Measurements from ENCODE around the gene TENT5A.
A peak's percentile ranks its signal among the peaks of the same experiment; 100 is the strongest.
"Not testable (repeated sequence)": the region's sequence is repeated elsewhere in the genome, so short reads cannot be mapped to it uniquely, and the experiment has no call there.

Gene TENT5A

DNA sequence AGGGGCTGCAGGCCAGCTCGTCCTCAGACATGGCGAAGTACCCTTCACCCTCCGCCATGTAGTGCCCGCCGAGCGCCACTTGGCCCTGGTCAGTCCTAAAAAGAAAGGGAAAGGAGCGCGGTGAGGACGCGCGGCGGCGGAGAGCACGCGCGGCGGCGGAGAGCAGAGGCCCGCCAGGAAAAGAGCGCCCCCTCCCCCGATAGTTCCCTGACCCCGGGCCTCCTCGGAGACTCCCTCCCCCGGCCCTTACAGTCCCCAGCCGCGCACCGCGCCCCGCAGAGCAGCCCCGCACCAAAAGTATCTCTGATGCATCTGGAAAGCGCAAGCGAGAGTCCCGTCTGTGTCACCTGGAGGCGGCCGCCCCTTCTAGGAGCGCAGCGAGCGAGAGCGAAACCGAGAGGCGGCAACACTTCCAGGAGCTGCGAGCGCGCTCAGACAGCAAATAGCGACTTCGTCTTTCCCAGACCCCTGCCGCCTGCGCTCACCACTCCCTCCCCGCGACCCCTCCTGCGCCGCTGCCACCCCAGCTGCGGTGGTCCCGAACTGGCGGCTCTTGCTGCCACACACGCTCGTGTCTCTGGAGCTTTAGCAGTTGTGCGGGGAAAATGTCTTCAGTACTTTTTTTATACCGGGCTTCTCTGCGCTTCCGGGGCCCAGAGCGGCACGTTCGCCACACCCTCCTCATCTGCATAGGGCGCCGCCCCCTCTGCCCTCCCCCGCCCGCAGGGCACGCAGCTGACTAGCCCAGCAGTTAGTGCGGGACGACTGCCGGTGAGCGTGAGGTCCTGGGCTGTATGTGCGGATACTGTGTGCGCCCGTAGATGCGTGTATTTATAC, at the start of gene TENT5A:
Gene TENT5A, minus strand, starts transcription at position 598 of the 837 bp plus-strand sequence. Its CDS starts 540 bp downstream, at position 58.
- DNase-seq (ENCODE audit: low read depth) = peak; percentile 50

GRCh38 chr6:81801489-81801888, 49.0 kb upstream of the TENT5A start:
- no peak for DNase-seq (ENCODE audit: low read depth)

DNA sequence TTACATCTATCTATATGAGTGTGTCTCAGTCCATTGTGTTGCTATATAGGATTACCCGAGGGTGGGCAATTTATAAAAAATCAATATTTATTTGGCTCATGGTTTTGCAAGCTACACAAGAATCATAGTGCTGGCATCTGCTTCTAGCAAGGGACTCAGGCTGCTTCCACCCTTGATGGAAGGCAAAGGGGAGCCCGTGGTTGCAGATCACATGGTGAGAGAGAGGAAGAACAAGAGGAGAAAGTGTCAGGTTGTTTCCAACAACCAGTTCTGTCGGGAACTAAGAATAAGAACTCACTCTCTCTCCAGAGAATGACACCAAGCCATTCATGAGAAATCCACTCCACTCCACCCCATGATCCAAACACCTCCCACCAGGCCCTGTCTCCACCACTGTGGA, 48.2 kb upstream of the TENT5A start:
- no peak for DNase-seq (ENCODE audit: low read depth)

DNA sequence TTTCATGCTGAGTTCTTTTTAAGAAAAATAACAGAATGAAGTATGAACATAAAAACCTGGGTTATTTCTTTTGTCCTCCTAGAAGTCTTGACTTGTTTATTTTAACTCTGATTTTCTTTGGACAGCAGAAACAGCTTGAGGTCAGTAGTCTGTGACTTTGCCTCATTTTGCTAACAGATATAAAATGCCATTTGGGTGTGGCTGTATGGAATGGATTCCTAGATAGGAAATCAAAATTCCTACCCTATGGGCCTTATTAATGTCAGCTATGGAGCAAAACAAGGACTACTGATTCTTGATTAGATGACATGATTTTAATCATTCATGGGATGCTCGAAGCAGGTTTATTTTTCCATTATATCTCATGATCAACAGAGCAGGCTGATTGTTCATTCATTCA, 46.8 kb upstream of the TENT5A start:
- no peak for DNase-seq (ENCODE audit: low read depth)

DNA sequence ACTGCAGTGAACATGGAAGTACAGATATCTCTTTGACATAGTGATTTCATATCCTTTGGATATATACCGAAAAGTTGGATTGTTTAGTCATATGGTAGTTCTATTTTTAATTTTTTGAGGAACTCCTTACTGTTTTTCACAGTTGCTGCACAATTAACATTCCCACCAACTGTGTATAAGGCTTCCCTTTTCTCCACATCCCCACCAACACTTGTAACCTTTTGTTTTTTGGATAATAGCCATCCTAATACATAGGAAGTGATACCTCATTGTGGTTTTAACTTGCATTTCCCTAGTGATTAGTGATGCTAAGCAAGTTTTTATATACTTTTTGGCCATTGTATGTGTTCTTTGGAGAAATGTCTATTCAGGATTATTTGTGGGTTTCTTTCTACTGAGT, 45.1 kb upstream of the TENT5A start:
- no peak for DNase-seq (ENCODE audit: low read depth)

DNA sequence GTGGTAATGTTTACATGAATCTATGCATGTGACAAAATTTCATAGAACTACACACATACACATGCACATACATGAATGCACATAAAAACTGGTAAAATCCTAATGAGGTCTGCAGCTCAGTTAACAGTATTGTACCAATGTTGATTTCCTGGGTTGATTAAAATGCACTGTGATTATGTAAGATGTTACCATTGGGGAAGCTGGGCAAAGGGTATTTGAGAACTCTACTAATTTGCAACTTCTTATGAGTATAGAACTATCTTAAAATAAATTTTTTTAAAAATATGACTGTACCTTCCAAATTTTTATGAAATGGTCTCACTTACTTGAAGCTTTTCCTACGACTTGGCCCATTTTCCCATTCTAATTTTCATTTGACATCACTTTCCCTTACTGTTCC, 43.4 kb upstream of the TENT5A start:
- DNase-seq (ENCODE audit: low read depth) = no peak

DNA sequence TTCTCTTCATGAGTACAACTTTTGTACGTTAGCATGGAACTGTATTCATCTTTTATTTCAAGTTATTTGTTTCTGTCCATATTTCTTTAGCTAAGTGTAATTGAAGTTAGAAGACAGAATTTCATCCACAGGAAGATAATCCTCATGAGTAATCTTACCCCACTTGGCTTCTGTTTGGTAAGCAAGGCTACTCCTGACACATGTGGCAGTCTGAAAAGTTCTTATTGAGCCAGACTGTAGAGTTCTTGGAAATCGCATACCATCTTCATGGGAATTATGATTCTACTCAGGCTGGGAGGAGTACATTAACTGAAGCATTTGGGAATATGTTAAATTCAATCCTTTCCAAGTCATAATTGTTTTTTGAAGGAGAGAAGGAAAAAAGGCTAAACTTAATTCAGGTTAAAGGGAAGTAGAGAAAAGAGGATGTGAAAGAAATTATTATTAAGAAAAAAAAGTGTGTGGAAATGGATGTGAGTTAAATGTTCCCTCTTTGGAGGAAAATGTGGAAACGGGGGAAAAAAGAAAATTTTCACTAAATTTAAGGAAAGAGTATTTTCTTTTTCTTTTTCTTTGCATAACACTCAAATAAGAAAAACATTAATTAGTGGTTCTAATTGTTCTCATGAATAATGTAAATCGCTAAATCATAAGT, 41.5 kb upstream of the TENT5A start:
- no peak for DNase-seq (ENCODE audit: low read depth)

DNA sequence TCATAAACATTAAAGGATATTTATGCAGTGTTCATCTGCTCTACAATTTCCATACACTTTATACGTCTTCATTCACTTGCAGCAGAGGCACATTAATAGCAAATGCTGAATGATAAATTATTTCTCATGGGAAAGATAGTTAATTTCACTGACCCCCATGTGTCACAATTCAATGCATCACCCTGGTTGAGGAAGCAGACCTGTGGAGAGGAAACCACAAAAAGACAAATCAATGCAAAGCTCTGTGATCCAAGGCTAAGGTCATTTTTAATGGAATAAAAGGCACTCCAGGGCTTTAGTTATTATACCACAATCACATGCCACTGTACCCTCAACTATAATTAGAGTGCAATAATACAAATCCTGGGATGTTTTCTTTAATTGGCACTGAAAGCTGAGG, 40.3 kb upstream of the TENT5A start:
- DNase-seq (ENCODE audit: low read depth) = no peak

DNA sequence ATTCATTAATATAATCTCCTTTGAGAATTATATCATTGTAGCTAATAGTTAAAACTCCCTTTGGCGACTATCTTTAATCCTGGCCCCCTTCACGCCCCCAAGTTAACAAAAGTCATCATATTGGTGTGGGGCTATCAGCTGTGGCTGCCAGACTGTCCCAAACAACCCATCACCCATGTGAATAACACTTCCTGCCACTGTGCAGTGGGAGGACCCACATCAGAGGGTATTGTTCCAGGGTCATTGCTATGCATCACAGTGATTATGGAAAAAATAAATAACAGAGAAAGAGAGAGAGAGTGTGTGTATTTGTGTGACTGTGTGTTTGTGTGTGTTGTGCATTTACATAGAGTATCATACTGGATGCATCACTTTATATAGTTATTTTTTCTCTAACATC, 39.3 kb upstream of the TENT5A start:
- DNase-seq (ENCODE audit: low read depth) = no peak

- no peak for DNase-seq (ENCODE audit: low read depth)
These were observed 37.6 kb upstream of the TENT5A start for GRCh38 chr6:81790034-81790433.

DNA sequence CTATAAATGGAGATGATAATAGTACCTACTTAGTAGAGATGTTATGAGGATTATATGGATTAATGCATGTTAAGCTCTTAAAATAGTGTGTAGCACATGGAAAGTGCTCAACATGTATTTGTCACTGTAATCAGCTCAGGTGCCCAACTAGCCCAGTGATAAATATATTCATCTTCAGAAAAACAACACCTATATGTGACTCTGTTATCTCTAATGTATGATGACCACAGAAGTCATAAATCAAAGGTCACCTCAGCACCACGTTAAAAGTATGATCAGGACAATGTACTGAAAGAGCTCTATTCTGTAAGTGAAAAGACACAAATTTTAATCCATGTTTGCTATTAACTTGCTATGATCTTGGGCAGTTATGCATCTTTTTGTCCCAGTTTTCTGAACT, 36.8 kb upstream of the TENT5A start:
- DNase-seq (ENCODE audit: low read depth) = no peak

- no peak for DNase-seq (ENCODE audit: low read depth)
These were observed 36.3 kb upstream of the TENT5A start for GRCh38 chr6:81788748-81789147.

DNA sequence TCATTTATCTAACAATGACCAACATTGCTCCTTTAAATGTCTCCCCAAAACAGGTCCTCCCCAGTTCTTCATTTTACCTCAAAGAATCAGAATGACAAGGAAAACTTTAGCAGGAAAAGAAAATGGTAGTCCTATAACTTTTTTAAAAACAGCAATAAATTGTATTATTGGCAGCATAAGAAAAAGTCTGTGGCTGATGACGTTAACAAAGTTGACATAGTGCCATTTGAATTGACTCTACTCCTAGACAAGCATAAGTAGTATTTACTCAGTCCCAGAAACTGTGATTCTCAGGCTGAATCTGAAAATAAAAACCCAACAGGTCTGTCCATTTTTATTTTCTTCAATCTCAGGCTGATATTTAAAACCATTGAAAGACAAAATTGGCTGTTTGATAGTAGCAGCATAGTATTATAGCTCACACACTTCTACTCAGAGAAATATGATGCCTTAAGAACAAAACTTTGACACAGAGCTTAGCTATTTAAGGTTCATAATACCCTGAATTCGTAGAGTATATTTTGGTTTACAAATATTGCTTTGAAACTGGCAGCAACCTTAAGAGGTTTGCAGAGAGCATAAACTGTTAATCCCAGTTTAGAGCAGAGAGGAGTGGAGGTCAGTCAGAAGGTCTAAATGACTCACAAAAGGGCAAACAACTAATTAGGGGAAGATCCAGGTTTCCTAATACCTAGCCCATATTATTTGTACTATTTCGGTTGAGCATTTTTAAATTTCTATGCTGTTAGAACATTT, 35.0 kb upstream of the TENT5A start:
- no peak for DNase-seq (ENCODE audit: low read depth)

DNA sequence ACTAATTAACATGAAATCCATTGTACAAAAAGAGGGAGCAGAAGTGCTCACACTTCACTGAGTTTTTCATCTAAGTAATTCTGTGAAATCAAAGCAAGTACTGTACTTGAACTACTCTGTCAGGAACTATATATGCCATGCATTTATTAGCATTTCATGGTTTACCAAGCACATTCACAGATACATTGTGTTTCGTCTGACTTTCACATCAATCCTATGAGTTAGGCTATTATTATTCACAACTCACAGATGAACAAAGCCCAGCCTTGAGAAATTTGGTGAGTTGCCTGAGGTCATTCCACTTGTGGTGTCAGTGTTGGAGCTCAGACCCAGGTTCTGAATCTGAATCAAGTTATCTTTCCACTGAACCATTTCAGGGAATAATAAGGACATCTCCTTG, 33.7 kb upstream of the TENT5A start:
- no peak for DNase-seq (ENCODE audit: low read depth)

DNA sequence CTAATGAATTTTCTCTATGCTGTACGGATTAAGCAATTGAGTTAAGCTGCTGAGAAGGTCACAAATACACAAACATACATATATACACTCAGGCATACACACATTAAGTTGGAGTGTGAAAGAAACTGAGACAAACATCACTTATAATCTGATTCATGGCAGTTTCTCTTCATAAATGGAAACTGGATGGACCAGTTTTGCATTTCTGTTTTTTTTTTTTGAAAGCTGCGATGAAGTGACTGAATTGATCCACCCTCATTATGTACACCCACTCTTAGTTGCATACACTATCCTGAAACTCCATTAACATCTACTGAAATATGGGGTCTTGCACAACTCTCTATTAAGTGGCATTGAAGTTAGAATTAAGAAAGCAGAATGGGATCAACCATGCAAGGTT, 32.9 kb upstream of the TENT5A start:
- DNase-seq (ENCODE audit: low read depth) = no peak

DNA sequence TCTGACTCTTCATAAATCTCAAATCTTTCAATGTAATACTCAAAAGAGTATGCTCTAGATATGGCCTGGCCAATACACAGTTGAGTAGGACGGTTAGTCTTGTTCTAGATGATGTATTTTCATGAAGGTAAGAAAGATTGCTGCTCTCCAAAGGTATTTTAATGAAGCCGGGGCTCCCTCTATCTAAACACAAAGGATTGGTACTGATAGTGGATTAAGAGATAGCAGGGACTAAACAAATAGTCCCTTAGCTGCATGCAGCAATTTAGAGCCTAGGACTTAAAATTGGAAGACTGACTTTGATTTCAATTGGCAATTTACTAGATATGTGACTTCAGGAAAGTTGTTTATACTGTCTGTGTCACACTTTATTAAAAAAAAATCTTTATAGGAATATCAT, 31.4 kb upstream of the TENT5A start:
- no peak for DNase-seq (ENCODE audit: low read depth)

GRCh38 chr6:81781624-81782023, 29.1 kb upstream of the TENT5A start:
- no peak for DNase-seq (ENCODE audit: low read depth)

- no peak for DNase-seq (ENCODE audit: low read depth)
These were observed 25.2 kb upstream of the TENT5A start for GRCh38 chr6:81777586-81778268.

GRCh38 chr6:81776219-81776618, 23.7 kb upstream of the TENT5A start:
- not testable (repeated sequence) for DNase-seq (ENCODE audit: low read depth)

DNA sequence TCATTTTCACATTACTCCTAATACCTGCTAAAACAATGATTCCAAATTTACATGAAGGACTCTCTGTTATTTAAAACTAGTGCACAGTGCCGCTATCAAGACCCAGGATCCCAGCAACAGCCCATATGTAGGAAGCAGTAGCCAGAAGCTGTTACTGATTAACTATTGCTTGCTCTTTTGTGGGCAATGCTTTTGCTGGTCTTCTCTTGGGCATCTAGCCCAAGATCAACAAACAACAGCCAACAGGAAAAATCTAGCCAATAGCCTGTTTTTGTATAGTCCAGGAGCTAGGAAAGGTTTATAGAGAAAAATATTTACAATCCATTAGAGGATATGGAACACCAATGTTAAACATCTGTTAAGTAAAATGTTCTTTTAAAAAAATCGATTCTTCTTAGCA, 22.1 kb upstream of the TENT5A start:
- no peak for DNase-seq (ENCODE audit: low read depth)

GRCh38 chr6:81773887-81774286, 21.4 kb upstream of the TENT5A start:
- DNase-seq (ENCODE audit: low read depth) = no peak

- DNase-seq (ENCODE audit: low read depth) = no peak
These were observed 20.3 kb upstream of the TENT5A start for GRCh38 chr6:81772741-81773140.
